ENCODE measurements around the gene HES2.

DNA sequence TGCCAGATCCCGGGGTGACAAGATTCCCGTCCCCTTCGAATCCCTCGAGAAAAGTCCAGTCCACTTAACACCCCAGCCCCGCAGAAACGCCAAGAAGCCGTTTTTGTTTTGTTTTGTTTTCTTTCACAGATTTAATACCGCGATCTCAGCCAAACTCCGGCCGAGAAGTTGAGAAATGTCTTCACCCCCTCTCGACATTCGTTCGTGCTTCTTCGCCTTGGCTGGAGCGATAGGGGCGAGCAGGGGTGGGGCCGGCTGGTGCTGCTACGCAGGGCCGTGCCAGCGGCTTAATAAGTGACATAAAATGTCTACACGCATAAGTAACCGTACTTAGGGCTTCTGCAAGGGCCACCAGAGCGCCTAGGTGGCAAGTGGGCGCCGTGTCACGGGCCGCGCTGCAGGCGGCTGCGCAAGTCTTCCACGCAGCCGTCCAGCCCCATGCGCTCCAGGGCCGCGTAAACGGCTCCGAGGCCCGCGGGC lies 41.4 kb upstream of the HES2 start:
- TF ChIP-seq POLR2AphosphoS5 (IDR thresholded peaks at IDR 0.05; ENCODE audit: insufficient read depth in 1 of 2, low read depth in 1 of 2): no peak
- no peak for TF ChIP-seq POLR2A (IDR thresholded peaks at IDR 0.05)

All from vagina (tissue), 2 donors.